ENCODE measurements around the gene OBI1. TPM values are rescaled to one million over a fixed set of nuclear protein-coding genes. Genes with fewer than 3 reads are reported as not detected.

The OBI1 gene
- total RNA-seq, 3 donors from 2014 or later: 5.2 to 8.1 (median 5.9) TPM

GRCh38 chr13:78587395-78587794 is 71.6 kb downstream of the OBI1 start:
- ATAC-seq: no peak
- TF ChIP-seq, protein P1, sequence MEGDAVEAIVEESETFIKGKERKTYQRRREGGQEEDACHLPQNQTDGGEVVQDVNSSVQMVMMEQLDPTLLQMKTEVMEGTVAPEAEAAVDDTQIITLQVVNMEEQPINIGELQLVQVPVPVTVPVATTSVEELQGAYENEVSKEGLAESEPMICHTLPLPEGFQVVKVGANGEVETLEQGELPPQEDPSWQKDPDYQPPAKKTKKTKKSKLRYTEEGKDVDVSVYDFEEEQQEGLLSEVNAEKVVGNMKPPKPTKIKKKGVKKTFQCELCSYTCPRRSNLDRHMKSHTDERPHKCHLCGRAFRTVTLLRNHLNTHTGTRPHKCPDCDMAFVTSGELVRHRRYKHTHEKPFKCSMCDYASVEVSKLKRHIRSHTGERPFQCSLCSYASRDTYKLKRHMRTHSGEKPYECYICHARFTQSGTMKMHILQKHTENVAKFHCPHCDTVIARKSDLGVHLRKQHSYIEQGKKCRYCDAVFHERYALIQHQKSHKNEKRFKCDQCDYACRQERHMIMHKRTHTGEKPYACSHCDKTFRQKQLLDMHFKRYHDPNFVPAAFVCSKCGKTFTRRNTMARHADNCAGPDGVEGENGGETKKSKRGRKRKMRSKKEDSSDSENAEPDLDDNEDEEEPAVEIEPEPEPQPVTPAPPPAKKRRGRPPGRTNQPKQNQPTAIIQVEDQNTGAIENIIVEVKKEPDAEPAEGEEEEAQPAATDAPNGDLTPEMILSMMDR (IDR thresholded peaks at IDR 0.05): no peak
- DNase-seq: no peak
- H3K4me1 ChIP-seq (ENCODE audit: low read depth): no peaks in the 10 kb centered on the region
- H3K36me3 ChIP-seq (ENCODE audit: low read depth): no peaks in the 10 kb centered on the region
- H3K9me3 ChIP-seq: no peaks in the 10 kb centered on the region
- no peak overlapping the region for H3K4me3 ChIP-seq
- intact Hi-C loops (cut with DNase I, micrococcal nuclease): no loop called here

DNA sequence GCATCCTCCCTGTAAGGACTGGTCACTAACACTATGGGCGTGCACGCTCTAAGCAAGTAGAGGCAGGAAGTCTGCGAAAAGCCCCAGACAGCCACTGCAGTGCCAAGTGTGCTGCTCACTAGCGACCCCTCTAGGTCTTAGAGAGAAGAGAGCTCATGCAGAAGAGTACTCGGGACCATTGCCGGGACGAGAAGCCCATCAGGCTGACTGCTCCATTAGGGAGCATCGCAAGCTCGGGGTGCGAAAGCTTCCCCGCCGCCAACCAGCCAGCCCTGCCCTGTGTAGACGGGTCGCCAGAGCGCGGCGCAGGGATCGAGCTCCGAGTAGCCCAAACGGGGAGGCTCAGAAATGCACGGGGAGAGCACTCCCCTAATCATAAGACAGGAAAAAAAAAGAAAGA is 72.2 kb downstream of the OBI1 start:
- DNase-seq (no peak), ATAC-seq (no peak)
- intact Hi-C loops (cut with DNase I, micrococcal nuclease): no loop called here
- Histone ChIP-seq H3K36me3 (ENCODE audit: low read depth) (no peaks in the 10 kb centered on the region), H3K9me3 (no peaks in the 10 kb centered on the region), H3K4me1 (ENCODE audit: low read depth) (no peaks in the 10 kb centered on the region), H3K4me3 (no peak overlapping the region)
- TF ChIP-seq, protein P1 (IDR thresholded peaks at IDR 0.05): no peak

DNA sequence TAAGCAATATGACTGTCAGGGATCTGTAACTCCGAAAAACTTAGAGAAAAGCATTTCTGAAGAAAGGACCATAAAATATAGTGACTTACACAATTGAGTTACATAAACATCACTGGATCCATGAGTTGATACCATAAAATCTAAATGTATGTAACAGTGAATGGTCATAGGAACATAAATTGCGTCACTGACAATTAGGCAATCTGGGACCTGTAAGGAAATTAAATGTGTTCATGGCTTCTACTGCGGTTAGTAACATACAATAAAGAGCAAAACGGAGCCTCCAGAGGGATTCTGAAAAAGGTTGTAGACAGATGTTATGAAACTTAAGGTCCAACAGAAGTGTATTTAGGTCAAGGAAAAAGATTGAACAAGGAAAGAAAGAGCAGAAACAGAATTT is 82.7 kb downstream of the OBI1 start:
- no peak for ATAC-seq
- DNase-seq: no peak
- no peaks in the 10 kb centered on the region for H3K36me3 ChIP-seq (ENCODE audit: low read depth)
- TF ChIP-seq, protein P1 (IDR thresholded peaks at IDR 0.05): no peak
- no peaks in the 10 kb centered on the region for H3K9me3 ChIP-seq
- no peak overlapping the region for H3K4me3 ChIP-seq
- no peaks in the 10 kb centered on the region for H3K4me1 ChIP-seq (ENCODE audit: low read depth)
- intact Hi-C loops (cut with DNase I, micrococcal nuclease): no loop called here

DNA sequence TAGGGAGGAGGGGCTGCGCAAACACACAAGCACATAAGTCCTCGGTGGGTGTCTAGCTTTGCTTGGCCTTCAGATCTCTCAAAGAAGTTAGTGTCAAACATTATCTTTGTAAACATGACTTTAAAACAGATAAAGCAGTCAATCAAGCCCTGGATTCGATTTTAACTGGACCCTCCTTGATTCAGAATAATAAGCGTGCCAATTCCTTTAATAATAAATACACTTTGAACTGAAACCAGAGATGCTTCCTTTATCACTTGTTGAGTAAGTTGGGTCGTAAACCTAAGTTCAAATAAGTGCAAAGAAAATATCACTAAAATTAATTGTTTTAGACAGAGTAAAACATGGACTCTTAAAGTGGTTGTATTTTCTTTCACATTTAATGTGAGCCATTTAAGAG is 86.5 kb downstream of the OBI1 start:
- ATAC-seq (no peak), DNase-seq (no peak)
- H3K4me1 ChIP-seq (ENCODE audit: low read depth): no peaks in the 10 kb centered on the region
- TF ChIP-seq, protein P1 (IDR thresholded peaks at IDR 0.05): no peak
- no peaks in the 10 kb centered on the region for H3K9me3 ChIP-seq
- intact Hi-C loops (cut with DNase I, micrococcal nuclease): no loop called here
- H3K36me3 ChIP-seq (ENCODE audit: low read depth): no peaks in the 10 kb centered on the region
- no peak overlapping the region for H3K4me3 ChIP-seq

GRCh38 chr13:78569029-78569428 is 89.9 kb downstream of the OBI1 start:
- ATAC-seq (no peak), DNase-seq (no peak)
- H3K4me3 ChIP-seq: no peak overlapping the region
- intact Hi-C loops (cut with DNase I, micrococcal nuclease): no loop called here
- H3K9me3 ChIP-seq: no peaks in the 10 kb centered on the region
- no peaks in the 10 kb centered on the region for H3K4me1 ChIP-seq (ENCODE audit: low read depth)
- TF ChIP-seq, protein P1 (IDR thresholded peaks at IDR 0.05): no peak
- H3K36me3 ChIP-seq (ENCODE audit: low read depth): no peaks in the 10 kb centered on the region

DNA sequence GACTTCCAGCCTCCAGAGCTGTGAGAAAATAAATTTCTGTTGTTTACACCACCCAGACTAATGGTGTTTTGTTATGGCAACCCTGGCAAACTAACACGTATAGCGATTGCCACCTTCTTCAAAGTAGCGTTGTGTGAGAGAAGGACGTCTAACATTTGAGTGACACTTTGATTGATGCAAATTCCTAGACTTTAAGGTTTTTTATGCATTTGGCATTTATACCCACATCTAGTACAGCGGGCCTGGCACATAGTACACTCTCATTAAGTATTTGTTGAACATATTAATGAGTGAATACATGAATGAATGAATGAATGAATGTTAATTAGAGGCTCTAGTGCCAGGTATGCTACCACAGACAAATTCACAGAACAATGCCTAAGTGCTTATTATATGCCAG is 92.3 kb downstream of the OBI1 start:
- intact Hi-C loops (cut with DNase I, micrococcal nuclease): no loop called here
- no peak for ATAC-seq
- Histone ChIP-seq H3K36me3 (ENCODE audit: low read depth) (no peaks in the 10 kb centered on the region), H3K4me1 (ENCODE audit: low read depth) (no peaks in the 10 kb centered on the region), H3K4me3 (no peak overlapping the region), H3K9me3 (no peaks in the 10 kb centered on the region)
- TF ChIP-seq, protein P1 (IDR thresholded peaks at IDR 0.05): no peak
- no peak for DNase-seq
